Liver (tissue), 9 donors: ENCODE measurements around the gene CFAP74. TPM values are rescaled to one million over a fixed set of nuclear protein-coding genes. Genes with fewer than 3 reads are reported as not detected.

Experiments used
- DNase-seq: peaks from one replicate; pipeline ENCODE4 v3.0.0-alpha.2; 2017; ENCODE audit warnings: low spot score
- H3K27ac ChIP-seq, 2 donors: one replicate each; pipeline ENCODE4 v1.7.0; 2013; ENCODE audit warnings: inconsistent platforms in 2 of 2, low read length in 2 of 2, control low read depth in 1 of 2, low read depth in 1 of 2, mild to moderate bottlenecking in 1 of 2
- H3K27me3 ChIP-seq, 4 donors: one replicate each; pipeline versions ENCODE4 v1.6.1 to v1.7.0; 2013; ENCODE audit warnings: low read length in 3 of 4, inconsistent platforms in 1 of 4, mild to moderate bottlenecking in 1 of 4, moderate library complexity in 1 of 4; ENCODE audit not compliant: control insufficient read depth in 4 of 4, insufficient read depth in 4 of 4
- H3K36me3 ChIP-seq, 4 donors: one replicate each; pipeline versions ENCODE4 v1.6.1 to v1.7.0; 2013; ENCODE audit warnings: low read length in 3 of 4, mild to moderate bottlenecking in 3 of 4, low read depth in 1 of 4, moderate library complexity in 1 of 4; ENCODE audit not compliant: control insufficient read depth in 4 of 4, insufficient read depth in 3 of 4
- H3K4me1 ChIP-seq, 4 donors: one replicate each; pipeline versions ENCODE4 v1.6.1 to v1.7.0; 2013; ENCODE audit warnings: low read length in 3 of 4, mild to moderate bottlenecking in 3 of 4, moderate library complexity in 1 of 4; ENCODE audit not compliant: control insufficient read depth in 4 of 4, insufficient read depth in 4 of 4
- H3K4me3 ChIP-seq, 3 donors: one replicate each; pipeline versions ENCODE4 v1.6.1 to v1.7.0; 2013; ENCODE audit warnings: low read length in 3 of 3, control low read depth in 1 of 3, low read depth in 1 of 3, mild to moderate bottlenecking in 1 of 3
- H3K9ac ChIP-seq, 2 donors: one replicate each; pipeline ENCODE4 v1.7.0; 2013; ENCODE audit warnings: low read length in 2 of 2, mild to moderate bottlenecking in 2 of 2, moderate library complexity in 2 of 2, control low read depth in 1 of 2, low read depth in 1 of 2
- H3K9me3 ChIP-seq, 4 donors: one replicate each; pipeline versions ENCODE4 v1.6.1 to v1.7.0; 2013; ENCODE audit warnings: low read length in 3 of 4; ENCODE audit not compliant: control insufficient read depth in 4 of 4
- EGR1 ChIP-seq, 2 donors: IDR thresholded peaks; 2 replicates each; pipeline ENCODE4 v1.6.1; 2016 to 2018; ENCODE audit warnings: antibody characterized with exemption in 2 of 2, low read depth in 2 of 2
- FOXA1 ChIP-seq: IDR thresholded peaks from 2 replicates; pipeline ENCODE4 v1.6.1; 2016; ENCODE audit warnings: antibody characterized with exemption
- FOXA2 ChIP-seq: IDR thresholded peaks from 2 replicates; pipeline ENCODE4 v1.6.1; 2016; ENCODE audit warnings: antibody characterized with exemption
- GABPA ChIP-seq, 2 donors: IDR thresholded peaks in 1 of 2; conservative IDR thresholded peaks in 1 of 2; 2 replicates each; pipeline ENCODE4 v1.6.1; 2016; ENCODE audit warnings: antibody characterized with exemption in 2 of 2, mild to moderate bottlenecking in 1 of 2, moderate library complexity in 1 of 2
- HNF4A ChIP-seq, 2 donors: conservative IDR thresholded peaks; 2 replicates each; pipeline ENCODE4 v1.6.1; 2016; ENCODE audit warnings: antibody characterized with exemption in 2 of 2, mild to moderate bottlenecking in 2 of 2
- HNF4G ChIP-seq: IDR thresholded peaks from 2 replicates; pipeline ENCODE4 v1.6.1; 2016; ENCODE audit warnings: antibody characterized with exemption
- JUND ChIP-seq, 2 donors: IDR thresholded peaks; 2 replicates each; pipeline ENCODE4 v1.6.1; 2016; ENCODE audit warnings: antibody characterized with exemption in 2 of 2
- NR2F2 ChIP-seq: IDR thresholded peaks from 2 replicates; pipeline ENCODE4 v1.6.1; 2016; ENCODE audit warnings: antibody characterized with exemption
- RAD21 ChIP-seq, 2 donors: IDR thresholded peaks; 2 replicates each; pipeline ENCODE4 v1.6.1; 2016; ENCODE audit warnings: antibody characterized with exemption in 2 of 2, mild to moderate bottlenecking in 2 of 2
- RXRA ChIP-seq, 2 donors: IDR thresholded peaks; 2 replicates each; pipeline ENCODE4 v1.6.1; 2017 to 2018; ENCODE audit warnings: antibody characterized with exemption in 2 of 2, mild to moderate bottlenecking in 1 of 2
- SP1 ChIP-seq: IDR thresholded peaks from 2 replicates; pipeline ENCODE4 v1.6.1; 2018; ENCODE audit warnings: antibody characterized with exemption, mild to moderate bottlenecking
- TAF1 ChIP-seq: conservative IDR thresholded peaks from 2 replicates; pipeline ENCODE4 v1.6.1; 2016; ENCODE audit warnings: antibody characterized with exemption, mild to moderate bottlenecking
- YY1 ChIP-seq: IDR thresholded peaks from 2 replicates; pipeline ENCODE4 v1.6.1; 2016; ENCODE audit warnings: antibody characterized with exemption, mild to moderate bottlenecking
- WGBS: extraction: QIAGEN DNeasy Blood & Tissue Kit; methylation state at CpG from one replicate; pipeline ENCODE4 v1.1.7; 2013; 5-methylcytosine and 5-hydroxymethylcytosine counted together
- polyA plus RNA-seq, 2 donors: library from polyadenylated mRNA; stranded (reverse) in 1 of 2; unstranded in 1 of 2; fragments of 200-250 nt in 1 of 2; fragments of >200 nt in 1 of 2; fragmentation: Nextera tagmentation in 1 of 2; extraction: Ambion mirVana in 1 of 2; gene quantifications; one replicate each; pipeline versions ENCODE4 v1.2.1 to v1.2.3, GENCODE V29; 2013 to 2015
- total RNA-seq, 2 donors: library from RNA; depleted of rRNA; stranded (reverse); fragments of >200 nt; gene quantifications; one replicate each; pipeline ENCODE4 v1.2.3, GENCODE V29; 2014
- TF ChIP-seq, protein P1 (sequence below): IDR thresholded peaks from 2 replicates; pipeline ENCODE4 v1.6.1; 2016; ENCODE audit warnings: antibody characterized with exemption
- TF ChIP-seq, protein P2 (sequence below): IDR thresholded peaks from 2 replicates; pipeline ENCODE4 v1.6.1; 2016; ENCODE audit warnings: antibody characterized with exemption
- TF ChIP-seq, protein P3 (sequence below): IDR thresholded peaks from 2 replicates; pipeline ENCODE4 v1.6.1; 2016; ENCODE audit warnings: antibody characterized with exemption, mild to moderate bottlenecking
- TF ChIP-seq, protein P4 (sequence below): IDR thresholded peaks from 2 replicates; pipeline ENCODE4 v1.6.1; 2016; ENCODE audit warnings: antibody characterized with exemption
- donor health status: healthy.
- donor health status: healthy.
- donor health status: healthy.
- donor health status: healthy.
- donor health status: healthy.

The CFAP74 gene
- total and polyA plus RNA-seq, 4 donors: under 0.01 to 0.31 TPM; not detected in 2

- no peak for TF ChIP-seq NR2F2
- TF ChIP-seq, protein P1, sequence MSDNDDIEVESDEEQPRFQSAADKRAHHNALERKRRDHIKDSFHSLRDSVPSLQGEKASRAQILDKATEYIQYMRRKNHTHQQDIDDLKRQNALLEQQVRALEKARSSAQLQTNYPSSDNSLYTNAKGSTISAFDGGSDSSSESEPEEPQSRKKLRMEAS: no peak
- no peak for TF ChIP-seq FOXA1
- TF ChIP-seq GABPA (IDR thresholded peaks at IDR 0.05 in 1 of 2, conservative IDR thresholded peaks at IDR 0.05 in 1 of 2): no peak
Observed at GRCh38 chr1:2031546-2032540, 28.3 kb upstream of the CFAP74 start (continued).

DNA sequence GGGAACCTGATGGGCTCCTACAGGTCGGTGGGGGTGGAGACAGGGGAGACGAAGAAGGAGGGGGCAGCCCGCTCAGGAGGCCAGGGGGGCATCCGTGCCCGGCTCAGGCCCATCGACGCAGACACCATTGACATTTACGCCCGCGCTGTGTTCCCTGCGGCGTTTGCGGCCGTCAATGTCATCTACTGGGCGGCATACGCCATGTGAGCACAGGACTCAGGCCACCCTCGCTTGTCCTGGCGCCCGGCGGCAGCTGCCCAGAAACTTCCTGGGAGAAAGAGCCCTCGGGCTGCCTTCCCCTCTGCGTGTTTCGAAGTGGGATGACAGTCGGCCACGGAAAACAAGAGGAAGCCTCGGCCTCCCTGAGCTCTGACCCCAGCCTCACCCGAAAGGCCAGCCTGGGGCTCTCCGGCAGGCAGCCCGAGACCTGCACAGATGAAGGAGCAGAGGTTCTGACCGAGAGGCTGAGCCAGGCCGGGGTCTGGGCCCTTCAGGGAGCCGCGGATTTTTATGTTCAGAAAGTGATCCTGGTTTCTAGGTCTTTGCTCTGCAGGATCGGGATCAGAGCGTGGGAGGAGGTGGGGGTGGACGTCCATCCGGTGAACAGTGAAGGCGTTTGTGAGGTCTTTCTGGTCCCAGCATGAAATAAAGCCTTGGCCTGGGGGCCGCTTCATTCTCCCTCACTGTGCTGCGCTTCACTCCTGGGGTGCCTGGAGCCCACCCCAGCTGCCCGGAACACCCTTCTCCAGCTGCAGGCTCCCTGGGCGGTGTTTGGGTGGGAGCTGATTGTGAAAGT, 26.7 kb upstream of the CFAP74 start:
- Histone ChIP-seq H3K36me3 (no peaks in the 10 kb centered on the region), H3K27me3 (peaks cover 0 to 2% (median 0%) of the 10 kb centered on the region in 4 donors), H3K9me3 (no peaks in the 10 kb centered on the region), H3K4me3 (no peak overlapping the region), H3K9ac (no peak overlapping the region), H3K27ac (no peak overlapping the region), H3K4me1 (peaks cover 0 to 4% (median 0%) of the 10 kb centered on the region in 4 donors)
- no peak for DNase-seq
- TF ChIP-seq SP1: no peak
- TF ChIP-seq, protein P2, sequence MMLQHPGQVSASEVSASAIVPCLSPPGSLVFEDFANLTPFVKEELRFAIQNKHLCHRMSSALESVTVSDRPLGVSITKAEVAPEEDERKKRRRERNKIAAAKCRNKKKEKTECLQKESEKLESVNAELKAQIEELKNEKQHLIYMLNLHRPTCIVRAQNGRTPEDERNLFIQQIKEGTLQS: no peak
- TF ChIP-seq RXRA (IDR thresholded peaks at IDR 0.05): no peak
- TF ChIP-seq FOXA1: no peak
- TF ChIP-seq NR2F2: no peak
- no peak for TF ChIP-seq HNF4G
- TF ChIP-seq YY1: no peak
- no peak for TF ChIP-seq FOXA2
- TF ChIP-seq, protein P3, sequence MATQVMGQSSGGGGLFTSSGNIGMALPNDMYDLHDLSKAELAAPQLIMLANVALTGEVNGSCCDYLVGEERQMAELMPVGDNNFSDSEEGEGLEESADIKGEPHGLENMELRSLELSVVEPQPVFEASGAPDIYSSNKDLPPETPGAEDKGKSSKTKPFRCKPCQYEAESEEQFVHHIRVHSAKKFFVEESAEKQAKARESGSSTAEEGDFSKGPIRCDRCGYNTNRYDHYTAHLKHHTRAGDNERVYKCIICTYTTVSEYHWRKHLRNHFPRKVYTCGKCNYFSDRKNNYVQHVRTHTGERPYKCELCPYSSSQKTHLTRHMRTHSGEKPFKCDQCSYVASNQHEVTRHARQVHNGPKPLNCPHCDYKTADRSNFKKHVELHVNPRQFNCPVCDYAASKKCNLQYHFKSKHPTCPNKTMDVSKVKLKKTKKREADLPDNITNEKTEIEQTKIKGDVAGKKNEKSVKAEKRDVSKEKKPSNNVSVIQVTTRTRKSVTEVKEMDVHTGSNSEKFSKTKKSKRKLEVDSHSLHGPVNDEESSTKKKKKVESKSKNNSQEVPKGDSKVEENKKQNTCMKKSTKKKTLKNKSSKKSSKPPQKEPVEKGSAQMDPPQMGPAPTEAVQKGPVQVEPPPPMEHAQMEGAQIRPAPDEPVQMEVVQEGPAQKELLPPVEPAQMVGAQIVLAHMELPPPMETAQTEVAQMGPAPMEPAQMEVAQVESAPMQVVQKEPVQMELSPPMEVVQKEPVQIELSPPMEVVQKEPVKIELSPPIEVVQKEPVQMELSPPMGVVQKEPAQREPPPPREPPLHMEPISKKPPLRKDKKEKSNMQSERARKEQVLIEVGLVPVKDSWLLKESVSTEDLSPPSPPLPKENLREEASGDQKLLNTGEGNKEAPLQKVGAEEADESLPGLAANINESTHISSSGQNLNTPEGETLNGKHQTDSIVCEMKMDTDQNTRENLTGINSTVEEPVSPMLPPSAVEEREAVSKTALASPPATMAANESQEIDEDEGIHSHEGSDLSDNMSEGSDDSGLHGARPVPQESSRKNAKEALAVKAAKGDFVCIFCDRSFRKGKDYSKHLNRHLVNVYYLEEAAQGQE: no peak
- TF ChIP-seq JUND (IDR thresholded peaks at IDR 0.05): no peak
- TF ChIP-seq TAF1: no peak
- TF ChIP-seq RAD21 (IDR thresholded peaks at IDR 0.05): no peak
- TF ChIP-seq, protein P1: no peak
- no peak for TF ChIP-seq HNF4A (conservative IDR thresholded peaks at IDR 0.05)
- no peak for TF ChIP-seq EGR1 (IDR thresholded peaks at IDR 0.05; ENCODE audit: low read depth in 2 of 2)
- TF ChIP-seq, protein P4, sequence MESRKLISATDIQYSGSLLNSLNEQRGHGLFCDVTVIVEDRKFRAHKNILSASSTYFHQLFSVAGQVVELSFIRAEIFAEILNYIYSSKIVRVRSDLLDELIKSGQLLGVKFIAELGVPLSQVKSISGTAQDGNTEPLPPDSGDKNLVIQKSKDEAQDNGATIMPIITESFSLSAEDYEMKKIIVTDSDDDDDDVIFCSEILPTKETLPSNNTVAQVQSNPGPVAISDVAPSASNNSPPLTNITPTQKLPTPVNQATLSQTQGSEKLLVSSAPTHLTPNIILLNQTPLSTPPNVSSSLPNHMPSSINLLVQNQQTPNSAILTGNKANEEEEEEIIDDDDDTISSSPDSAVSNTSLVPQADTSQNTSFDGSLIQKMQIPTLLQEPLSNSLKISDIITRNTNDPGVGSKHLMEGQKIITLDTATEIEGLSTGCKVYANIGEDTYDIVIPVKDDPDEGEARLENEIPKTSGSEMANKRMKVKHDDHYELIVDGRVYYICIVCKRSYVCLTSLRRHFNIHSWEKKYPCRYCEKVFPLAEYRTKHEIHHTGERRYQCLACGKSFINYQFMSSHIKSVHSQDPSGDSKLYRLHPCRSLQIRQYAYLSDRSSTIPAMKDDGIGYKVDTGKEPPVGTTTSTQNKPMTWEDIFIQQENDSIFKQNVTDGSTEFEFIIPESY: no peak
- 84% methylated on average over 42 of the region's 42 CpGs for WGBS
